Activated naive CD8-positive, alpha-beta T cell (primary cell): ENCODE data around the gene ARSG.
"Not testable (repeated sequence)": the region's sequence is repeated elsewhere in the genome, so short reads cannot be mapped to it uniquely, and the experiment has no call there.

Source experiments
- H3K27ac Mint-ChIP-seq: one replicate; pipeline ENCODE4 v1.8.0; 2021; ENCODE audit warnings: mixed read lengths
- H3K27me3 Mint-ChIP-seq: one replicate; pipeline ENCODE4 v1.8.0; 2021; ENCODE audit warnings: mixed read lengths
- H3K36me3 Mint-ChIP-seq: one replicate; pipeline ENCODE4 v1.8.0; 2021; ENCODE audit warnings: mixed read lengths
- H3K4me1 Mint-ChIP-seq: one replicate; pipeline ENCODE4 v1.8.0; 2021; ENCODE audit warnings: low read depth, mixed read lengths
- H3K4me3 Mint-ChIP-seq: one replicate; pipeline ENCODE4 v1.8.0; 2021; ENCODE audit warnings: mild to moderate bottlenecking, mixed read lengths
- H3K9me3 Mint-ChIP-seq: one replicate; pipeline ENCODE4 v1.8.0; 2021; ENCODE audit warnings: low read depth, mixed read lengths

Gene ARSG

DNA sequence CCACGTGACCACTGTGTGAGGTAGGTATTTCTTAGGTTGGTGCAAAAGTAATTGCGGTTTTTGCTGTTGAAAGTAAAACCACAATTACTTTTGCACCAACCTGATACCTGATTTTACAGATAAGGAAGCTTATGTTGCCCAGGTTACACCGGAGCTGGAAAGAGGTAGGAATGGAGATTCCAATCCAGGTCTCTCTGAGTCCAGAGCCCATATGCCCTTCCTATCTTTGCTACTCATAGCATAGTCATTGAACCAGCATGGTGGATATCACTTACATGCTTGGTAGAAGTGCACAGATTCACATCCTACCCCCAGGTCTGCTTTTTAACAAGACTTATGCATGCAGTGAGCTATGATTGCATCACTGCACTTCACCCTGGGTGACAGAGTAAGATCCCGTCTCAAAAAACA lies 61.8 kb downstream of the ARSG start:
- Mint-ChIP-seq H3K9me3 (no peaks in the 10 kb centered on the region), H3K27me3 (no peaks in the 10 kb centered on the region), H3K4me3 (peak overlapping the region; percentile 7), H3K27ac (no peak overlapping the region), H3K4me1 (peaks cover 73% of the 10 kb centered on the region), H3K36me3 (peaks cover 3% of the 10 kb centered on the region)

GRCh38 chr17:68354311-68354710 lies 63.0 kb downstream of the ARSG start:
- peaks cover 68% of the 10 kb centered on the region for H3K4me1 Mint-ChIP-seq
- not testable (repeated sequence) for H3K36me3 Mint-ChIP-seq, H3K27ac Mint-ChIP-seq, H3K27me3 Mint-ChIP-seq, H3K4me3 Mint-ChIP-seq, H3K9me3 Mint-ChIP-seq

- not testable (repeated sequence) for H3K4me3 Mint-ChIP-seq, H3K9me3 Mint-ChIP-seq, H3K36me3 Mint-ChIP-seq, H3K27me3 Mint-ChIP-seq
- H3K4me1 Mint-ChIP-seq: peaks cover 63% of the 10 kb centered on the region
- H3K27ac Mint-ChIP-seq: peak overlapping the region; percentile 7
Observed at GRCh38 chr17:68355108-68355507, 63.8 kb downstream of the ARSG start.

DNA sequence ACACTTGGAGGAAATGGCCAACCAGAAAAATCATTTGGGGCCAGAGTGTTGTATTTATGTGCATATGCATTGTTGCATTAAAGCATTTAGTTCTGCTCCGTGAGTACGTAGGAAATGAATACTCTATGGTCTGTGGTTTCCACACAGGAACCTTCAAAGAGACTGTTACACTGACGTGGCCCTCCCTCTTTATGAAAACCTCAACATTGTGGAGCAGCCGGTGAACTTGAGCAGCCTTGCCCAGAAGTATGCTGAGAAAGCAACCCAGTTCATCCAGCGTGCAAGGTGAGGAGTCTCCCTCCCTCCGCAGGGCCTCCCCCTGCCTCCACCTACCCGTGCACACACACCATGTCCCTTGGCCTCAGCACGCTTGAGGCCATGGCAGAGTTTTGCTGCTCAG lies 65.2 kb downstream of the ARSG start:
- Mint-ChIP-seq H3K9me3 (no peaks in the 10 kb centered on the region), H3K27me3 (no peaks in the 10 kb centered on the region), H3K36me3 (peaks cover 2% of the 10 kb centered on the region), H3K4me1 (peaks cover 55% of the 10 kb centered on the region), H3K4me3 (peak overlapping the region; percentile 68), H3K27ac (peak overlapping the region; percentile 68)

DNA sequence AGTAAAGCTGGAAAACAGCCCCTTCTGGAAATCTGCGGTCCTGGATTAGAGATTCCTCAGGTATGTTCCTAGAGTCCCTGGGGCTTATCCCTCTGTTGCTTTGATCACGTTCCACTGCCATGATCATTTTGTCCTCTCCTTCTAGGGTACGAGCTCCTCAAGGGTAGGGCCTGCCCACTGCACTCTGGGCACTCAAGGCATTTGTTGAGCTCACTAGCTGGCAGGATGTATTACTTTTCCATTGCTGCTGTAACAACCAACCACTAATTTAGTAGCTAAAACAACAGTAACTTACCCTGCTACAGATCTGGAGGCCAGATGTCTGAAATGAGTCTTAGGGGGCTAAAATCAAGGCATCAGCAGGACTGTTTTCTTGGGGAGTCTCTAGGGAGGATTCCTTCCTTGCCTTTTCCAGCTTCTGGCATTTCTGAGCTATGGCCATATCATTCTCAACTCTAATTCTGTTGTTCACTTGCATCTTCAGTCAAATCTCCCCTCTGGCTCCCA lies 65.7 kb downstream of the ARSG start:
- H3K36me3 Mint-ChIP-seq: peaks cover 2% of the 10 kb centered on the region

DNA sequence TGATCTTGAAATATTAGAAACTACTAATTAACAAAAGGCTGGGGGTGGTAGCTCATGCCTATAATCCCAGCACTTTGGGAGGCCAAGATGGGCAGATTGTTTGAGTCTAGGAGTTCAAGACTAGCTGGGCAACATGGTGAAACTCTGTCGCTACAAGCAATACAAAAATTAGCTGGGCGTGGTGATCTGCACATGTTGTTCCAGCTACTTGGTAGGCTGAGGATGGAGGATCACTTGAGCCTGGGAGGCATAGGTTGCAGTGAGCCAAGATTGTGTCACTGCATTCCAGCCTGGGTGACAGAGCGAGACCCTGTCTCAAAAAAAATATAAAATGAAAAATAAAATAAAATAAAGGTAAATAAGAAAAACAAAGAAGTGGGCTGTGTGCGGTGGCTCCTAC lies 66.6 kb downstream of the ARSG start:
- peaks cover 43% of the 10 kb centered on the region for H3K4me1 Mint-ChIP-seq
- H3K27me3 Mint-ChIP-seq: no peaks in the 10 kb centered on the region
- H3K9me3 Mint-ChIP-seq: no peaks in the 10 kb centered on the region
- H3K27ac Mint-ChIP-seq: no peak overlapping the region
- peaks cover 3% of the 10 kb centered on the region for H3K36me3 Mint-ChIP-seq
- no peak overlapping the region for H3K4me3 Mint-ChIP-seq

More for the DNA sequence above, 65.7 kb downstream of the ARSG start:
- peak overlapping the region; percentile 68 for H3K4me3 Mint-ChIP-seq
- H3K9me3 Mint-ChIP-seq: no peaks in the 10 kb centered on the region
- H3K27me3 Mint-ChIP-seq: no peaks in the 10 kb centered on the region
- H3K4me1 Mint-ChIP-seq: peaks cover 51% of the 10 kb centered on the region
- peak overlapping the region; percentile 68 for H3K27ac Mint-ChIP-seq

- peaks cover 31% of the 10 kb centered on the region for H3K4me1 Mint-ChIP-seq
Observed at GRCh38 chr17:68359791-68360535, 68.7 kb downstream of the ARSG start.

DNA sequence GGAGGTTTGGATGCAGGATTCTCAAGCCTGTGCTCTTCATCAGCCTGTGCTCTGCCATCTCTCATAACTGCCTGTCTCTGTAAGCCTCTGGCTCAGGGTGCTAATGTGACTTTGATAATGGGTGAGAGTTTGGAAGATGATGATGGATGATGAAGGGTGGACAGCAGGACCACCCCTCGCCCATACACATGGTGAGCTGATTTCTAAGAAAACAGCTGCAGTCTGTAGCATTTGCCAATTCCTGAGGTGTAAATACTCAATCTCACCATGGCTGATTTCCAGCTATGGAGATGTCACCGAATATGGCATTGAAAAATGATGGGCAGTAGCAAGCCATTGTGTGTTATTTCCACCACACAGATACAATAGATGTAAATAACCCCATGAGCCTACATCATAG lies 74.2 kb downstream of the ARSG start:
- Mint-ChIP-seq H3K27me3 (no peaks in the 10 kb centered on the region), H3K4me3 (no peak overlapping the region), H3K9me3 (no peaks in the 10 kb centered on the region), H3K36me3 (peaks cover 18% of the 10 kb centered on the region), H3K27ac (no peak overlapping the region), H3K4me1 (no peaks in the 10 kb centered on the region)

More at GRCh38 chr17:68359791-68360535, 68.7 kb downstream of the ARSG start:
- H3K36me3 Mint-ChIP-seq: peaks cover 9% of the 10 kb centered on the region
- H3K27ac Mint-ChIP-seq: no peak overlapping the region
- H3K9me3 Mint-ChIP-seq: no peaks in the 10 kb centered on the region
- H3K27me3 Mint-ChIP-seq: no peaks in the 10 kb centered on the region
- H3K4me3 Mint-ChIP-seq: no peak overlapping the region

DNA sequence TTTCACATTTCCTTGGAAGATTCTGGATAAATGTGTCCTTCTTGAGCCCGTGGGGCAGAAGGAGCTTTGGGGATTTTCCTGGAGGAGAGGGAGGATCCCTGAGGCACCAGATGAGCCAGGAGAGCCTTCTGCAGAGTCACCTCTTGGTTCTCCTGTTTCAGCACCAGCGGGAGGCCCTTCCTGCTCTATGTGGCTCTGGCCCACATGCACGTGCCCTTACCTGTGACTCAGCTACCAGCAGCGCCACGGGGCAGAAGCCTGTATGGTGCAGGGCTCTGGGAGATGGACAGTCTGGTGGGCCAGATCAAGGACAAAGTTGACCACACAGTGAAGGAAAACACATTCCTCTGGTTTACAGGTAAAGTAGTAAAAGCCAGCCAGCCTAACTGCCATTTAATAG lies 77.1 kb downstream of the ARSG start:
- no peaks in the 10 kb centered on the region for H3K4me1 Mint-ChIP-seq
- no peaks in the 10 kb centered on the region for H3K27me3 Mint-ChIP-seq
- H3K9me3 Mint-ChIP-seq: no peaks in the 10 kb centered on the region
- no peak overlapping the region for H3K27ac Mint-ChIP-seq
- peaks cover 17% of the 10 kb centered on the region for H3K36me3 Mint-ChIP-seq
- no peak overlapping the region for H3K4me3 Mint-ChIP-seq

- Mint-ChIP-seq H3K27ac (no peak overlapping the region), H3K9me3 (no peaks in the 10 kb centered on the region), H3K4me3 (no peak overlapping the region)
Observed at GRCh38 chr17:68375566-68375965, 84.3 kb downstream of the ARSG start.

GRCh38 chr17:68376178-68376577 lies 84.9 kb downstream of the ARSG start:
- H3K27me3 Mint-ChIP-seq, H3K36me3 Mint-ChIP-seq, H3K4me3 Mint-ChIP-seq, H3K27ac Mint-ChIP-seq, H3K9me3 Mint-ChIP-seq, H3K4me1 Mint-ChIP-seq: not testable (repeated sequence)

More at GRCh38 chr17:68375566-68375965, 84.3 kb downstream of the ARSG start:
- Mint-ChIP-seq H3K27me3 (no peaks in the 10 kb centered on the region), H3K4me1 (no peaks in the 10 kb centered on the region), H3K36me3 (peaks cover 12% of the 10 kb centered on the region)

DNA sequence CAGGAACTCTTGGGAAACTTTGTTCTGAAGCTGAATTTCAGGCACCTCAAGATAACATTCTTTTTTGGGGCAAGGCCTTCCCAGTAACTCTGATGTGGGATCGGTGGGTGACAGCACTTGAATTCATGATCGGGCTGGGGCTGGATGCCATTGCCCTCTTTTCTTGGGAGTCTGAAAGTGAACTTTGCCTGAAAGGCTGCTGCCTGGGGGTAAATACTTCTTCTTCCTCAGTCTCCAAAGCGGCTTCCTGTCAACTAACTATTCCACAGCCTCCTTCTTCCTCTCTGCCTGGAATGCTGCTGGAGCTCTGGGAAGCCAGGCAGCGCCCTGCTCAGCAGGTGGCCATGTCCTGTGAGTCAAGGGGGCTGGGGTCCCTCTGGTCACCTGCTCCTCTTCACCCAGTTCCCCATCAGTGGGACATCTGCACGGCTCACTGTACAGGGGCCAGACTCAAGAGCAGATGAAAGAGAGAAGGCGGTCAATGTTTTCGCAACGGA lies 86.5 kb downstream of the ARSG start:
- Mint-ChIP-seq H3K4me3 (no peak overlapping the region), H3K4me1 (peaks cover 2% of the 10 kb centered on the region), H3K27ac (peak overlapping the region; percentile 64), H3K36me3 (peaks cover 7% of the 10 kb centered on the region), H3K27me3 (no peaks in the 10 kb centered on the region), H3K9me3 (no peaks in the 10 kb centered on the region)

GRCh38 chr17:68378268-68379176 lies 87.2 kb downstream of the ARSG start:
- Mint-ChIP-seq H3K27me3 (no peaks in the 10 kb centered on the region), H3K36me3 (peaks cover 7% of the 10 kb centered on the region), H3K4me1 (peaks cover 6% of the 10 kb centered on the region), H3K4me3 (no peak overlapping the region), H3K27ac (no peak overlapping the region), H3K9me3 (no peaks in the 10 kb centered on the region)

DNA sequence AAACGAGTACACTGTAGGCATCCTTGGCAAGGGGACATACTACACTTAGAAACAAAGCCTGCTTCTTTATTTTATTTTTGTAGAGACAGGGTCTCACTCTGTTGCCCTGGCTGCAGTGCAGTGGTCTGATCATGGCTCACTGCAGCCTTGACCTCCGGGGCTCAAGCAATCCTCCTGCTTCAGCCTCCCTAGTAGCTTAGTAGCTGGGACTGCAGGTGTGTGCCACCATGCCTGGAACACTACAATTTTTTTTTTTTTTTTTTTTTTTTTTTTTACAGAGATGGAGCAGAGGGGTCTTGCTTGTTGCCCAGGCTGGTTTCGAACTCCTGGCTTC lies 87.8 kb downstream of the ARSG start:
- H3K9me3 Mint-ChIP-seq: no peaks in the 10 kb centered on the region
- H3K36me3 Mint-ChIP-seq: peaks cover 7% of the 10 kb centered on the region
- no peak overlapping the region for H3K4me3 Mint-ChIP-seq
- no peak overlapping the region for H3K27ac Mint-ChIP-seq
- H3K4me1 Mint-ChIP-seq: peaks cover 12% of the 10 kb centered on the region
- H3K27me3 Mint-ChIP-seq: no peaks in the 10 kb centered on the region
